Retina (tissue), 1 donor: ENCODE measurements around the gene DNAJC5.
"Not testable (repeated sequence)": the region's sequence is repeated elsewhere in the genome, so short reads cannot be mapped to it uniquely, and the experiment has no call there.

Experiments used
- DNase-seq: peaks from one replicate; pipeline ENCODE4 v3.0.0-alpha.2; 2016

DNAJC5 gene

GRCh38 chr20:63915471-63915870, 20.5 kb downstream of the DNAJC5 start:
- no peak for DNase-seq

DNA sequence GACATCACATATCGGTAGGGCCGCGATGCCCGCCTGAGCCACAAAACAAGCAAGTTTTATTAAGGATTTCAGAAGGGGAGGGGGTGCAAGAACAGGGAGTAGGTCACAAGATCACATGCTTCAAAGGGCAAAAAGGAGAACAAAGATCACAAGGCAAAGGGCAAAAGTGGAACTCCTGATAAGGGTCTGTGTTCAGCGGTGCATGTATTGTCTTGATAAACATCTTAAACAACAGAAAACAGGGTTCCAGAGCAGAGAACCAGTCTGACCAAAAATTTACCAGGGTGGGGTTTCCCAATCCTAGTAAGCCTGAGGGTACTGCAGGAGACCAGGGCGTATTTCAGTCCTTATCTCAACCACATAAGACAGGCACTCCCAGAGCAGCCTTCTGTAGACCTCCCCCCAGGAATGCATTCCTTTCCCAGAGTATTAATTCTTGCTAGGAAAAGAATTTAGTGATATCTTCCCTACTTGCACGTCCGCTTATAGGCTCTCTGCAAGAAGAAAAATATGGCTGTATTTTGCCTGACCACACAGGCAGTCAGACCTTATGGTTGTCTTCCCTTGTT, 21.5 kb downstream of the DNAJC5 start:
- DNase-seq = not testable (repeated sequence)

GRCh38 chr20:63917811-63918210, 22.9 kb downstream of the DNAJC5 start:
- DNase-seq = no peak

DNA sequence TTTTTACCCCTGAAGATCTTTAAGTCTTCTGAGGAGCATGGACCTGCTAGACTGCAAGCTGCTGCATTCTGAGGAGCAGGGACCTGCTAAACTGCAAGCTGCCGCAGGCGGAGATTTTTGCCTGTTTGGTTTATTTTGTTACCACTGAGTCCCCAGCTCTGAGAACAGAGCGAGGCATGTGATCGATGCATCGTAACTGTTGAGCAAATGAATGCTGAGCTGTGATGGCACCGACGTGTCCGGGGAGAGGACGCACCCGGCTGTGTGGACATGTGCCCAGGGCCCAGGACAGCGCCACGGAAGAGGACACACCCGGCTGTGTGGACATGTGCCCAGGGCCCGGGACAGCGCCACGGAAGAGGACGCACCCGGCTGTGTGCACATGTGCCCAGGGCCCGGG, 24.2 kb downstream of the DNAJC5 start:
- no peak for DNase-seq

DNA sequence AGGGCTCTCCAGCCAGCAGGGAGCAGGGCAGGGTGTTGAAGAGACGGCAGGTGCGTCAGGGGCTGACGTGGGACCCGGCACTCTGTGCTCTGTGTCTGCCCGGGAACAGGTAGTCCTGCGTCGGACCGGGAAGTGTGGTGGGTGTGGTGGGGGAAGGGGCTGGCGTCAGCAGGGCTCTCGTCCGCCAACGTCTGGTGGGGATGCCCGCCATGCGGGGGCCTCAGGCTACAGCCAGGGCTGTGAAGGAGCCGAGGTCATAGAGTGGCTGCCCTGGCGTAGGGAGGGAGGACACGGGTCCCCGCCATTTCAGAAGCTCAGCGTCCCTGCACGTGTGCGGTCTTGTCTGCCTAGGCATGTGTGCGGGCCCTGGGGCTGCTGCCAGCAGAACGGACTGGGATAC, 25.3 kb downstream of the DNAJC5 start:
- DNase-seq = no peak

GRCh38 chr20:63923651-63924050, 28.7 kb downstream of the DNAJC5 start:
- no peak for DNase-seq

DNA sequence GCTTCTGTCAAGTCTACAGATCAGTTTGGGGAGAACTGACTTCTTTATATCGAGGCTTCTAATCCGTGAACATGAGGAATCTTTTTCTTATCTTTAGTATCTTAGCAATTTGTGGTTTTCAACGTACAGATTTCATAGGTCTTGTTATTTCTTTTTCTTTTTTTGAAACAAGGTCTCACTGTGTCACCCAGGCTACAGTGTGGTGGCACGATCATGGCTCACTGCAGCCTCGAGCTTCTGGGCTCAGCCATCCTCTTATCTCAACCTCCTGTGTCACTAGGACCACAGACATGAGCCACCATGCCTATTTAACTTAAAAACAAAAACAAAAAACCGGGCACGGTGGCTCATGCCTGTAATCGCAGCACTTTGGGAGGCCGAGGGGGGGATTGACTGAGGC, 29.3 kb downstream of the DNAJC5 start:
- no peak for DNase-seq

DNA sequence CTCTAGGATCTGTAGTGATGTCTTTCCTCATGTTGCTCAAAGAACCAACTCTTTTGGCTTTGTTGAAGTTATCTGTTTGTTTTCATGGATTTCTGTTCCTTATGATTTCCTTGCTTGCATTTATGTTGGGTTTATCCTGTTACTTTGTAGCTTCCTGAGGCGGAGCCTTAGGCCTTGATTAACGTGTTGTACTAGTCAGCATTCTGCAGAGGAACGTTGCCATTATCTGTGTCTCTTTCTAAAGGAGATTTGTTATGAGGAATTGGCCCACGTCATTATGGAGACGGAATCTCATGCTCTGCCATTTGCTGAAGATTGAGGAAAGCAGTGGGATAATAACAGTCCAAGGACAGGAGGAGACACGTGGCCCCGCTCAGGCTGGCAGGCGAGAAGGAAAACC, 31.4 kb downstream of the DNAJC5 start:
- DNase-seq = no peak

- DNase-seq = no peak
Observed at GRCh38 chr20:63929071-63929470, 34.1 kb downstream of the DNAJC5 start.

- DNase-seq = not testable (repeated sequence)
Observed at GRCh38 chr20:63929473-63929883, 34.6 kb downstream of the DNAJC5 start.

GRCh38 chr20:63930971-63931553, 36.1 kb downstream of the DNAJC5 start:
- no peak for DNase-seq

DNA sequence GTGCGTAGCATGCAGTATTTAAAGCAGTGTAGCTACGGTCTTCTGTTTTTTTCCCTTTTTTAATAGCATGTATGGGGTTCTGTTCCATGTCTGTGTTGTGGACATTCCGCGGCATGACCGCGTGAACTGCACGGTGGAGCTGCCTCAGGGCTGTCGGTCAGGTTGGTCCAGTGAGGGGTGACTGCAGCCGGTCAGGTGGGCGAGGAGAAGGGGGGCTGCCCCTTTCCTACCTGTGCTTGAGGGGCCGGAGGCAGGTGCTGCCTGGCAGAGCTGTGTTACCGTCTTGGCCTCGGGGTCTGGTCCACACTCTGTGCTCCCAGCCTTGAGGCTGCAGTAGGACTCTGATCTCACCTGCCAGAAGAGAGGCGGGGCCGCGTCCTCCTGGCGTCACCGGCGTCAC, 36.8 kb downstream of the DNAJC5 start:
- DNase-seq = no peak

DNA sequence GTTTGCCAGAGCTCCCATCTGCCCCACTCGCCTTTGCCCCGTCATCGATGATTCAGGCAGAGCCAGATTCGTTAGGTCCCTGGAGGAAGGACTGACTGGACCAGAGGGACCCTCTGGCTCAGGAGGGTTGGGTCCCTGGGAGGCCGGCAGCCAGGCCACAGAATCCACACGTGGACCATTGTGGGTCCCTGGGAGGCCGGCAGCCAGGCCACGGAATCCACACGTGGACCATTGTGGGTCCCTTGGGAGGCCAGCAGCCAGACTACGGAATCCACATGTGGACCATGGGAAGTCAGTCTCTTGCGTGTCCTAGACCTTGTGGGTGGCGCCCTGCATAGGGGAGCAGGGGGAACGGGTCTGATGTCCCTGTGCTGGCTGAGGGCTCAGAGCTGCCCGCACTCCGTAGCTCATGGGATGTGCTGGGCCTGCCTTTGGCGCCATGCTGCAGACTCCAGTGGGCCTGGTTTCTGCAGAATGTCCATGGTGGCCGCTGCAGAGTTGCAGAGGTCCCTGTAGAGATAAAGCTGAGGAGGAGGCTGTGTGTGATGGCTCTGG, 37.8 kb downstream of the DNAJC5 start:
- no peak for DNase-seq

DNA sequence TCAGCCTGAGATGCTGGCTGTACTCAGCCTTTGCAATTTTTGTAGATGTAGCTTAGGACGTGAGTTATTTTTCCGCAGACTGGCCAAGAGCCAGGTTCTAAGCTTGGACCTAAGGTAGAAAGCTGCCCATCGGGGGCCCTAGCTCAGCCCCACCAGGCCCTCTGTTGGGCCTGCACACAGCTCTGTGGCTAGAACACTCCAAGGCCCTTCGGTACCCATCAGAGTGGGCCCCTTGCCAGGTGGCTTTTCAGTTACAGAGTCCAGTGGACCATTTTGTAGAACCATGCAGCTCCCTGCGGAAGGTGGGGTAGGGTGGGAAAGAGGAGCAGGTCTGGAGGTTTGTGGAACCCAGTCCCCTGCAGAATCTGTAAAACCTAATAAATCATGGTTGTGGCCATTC, 38.7 kb downstream of the DNAJC5 start:
- no peak for DNase-seq

DNA sequence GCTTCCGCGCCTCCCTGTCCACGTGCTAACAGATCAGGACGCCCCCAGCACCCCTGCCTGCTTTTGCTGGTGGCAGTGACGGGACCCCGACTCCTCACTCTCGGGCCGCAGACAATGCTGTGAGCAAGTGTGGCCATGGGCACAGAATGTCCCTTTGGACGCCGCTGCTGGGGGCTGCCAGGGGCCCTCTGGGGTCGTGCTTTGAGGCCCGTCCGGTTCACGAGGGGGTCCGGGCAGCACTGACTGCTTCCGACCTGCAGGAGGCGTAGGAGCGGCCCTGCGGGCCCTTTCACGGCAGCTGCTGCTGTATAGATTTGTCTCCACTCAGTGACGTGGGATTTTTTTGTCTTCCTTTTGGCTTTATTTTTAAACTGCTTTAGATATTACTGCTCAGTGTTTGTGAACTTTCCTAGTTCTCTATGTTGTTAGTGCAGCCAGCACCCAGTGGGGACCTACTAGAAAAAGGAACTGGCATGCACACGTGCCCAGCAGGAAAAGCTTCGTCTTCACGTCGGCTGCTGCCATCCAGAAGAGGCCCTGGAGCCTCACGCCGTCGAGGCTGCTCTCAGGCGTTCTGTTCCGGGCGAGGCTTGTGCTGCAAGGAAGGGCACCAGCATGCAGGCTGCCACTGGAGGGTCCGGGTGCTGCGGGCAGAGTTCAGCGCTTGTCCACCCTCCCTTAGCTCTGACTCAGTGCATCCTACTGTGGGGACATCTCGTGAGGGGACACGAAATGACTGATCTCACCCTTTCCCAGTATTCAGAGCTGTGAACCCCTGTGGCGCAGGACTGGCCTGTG, 39.5 kb downstream of the DNAJC5 start:
- peak; percentile 7 for DNase-seq

DNA sequence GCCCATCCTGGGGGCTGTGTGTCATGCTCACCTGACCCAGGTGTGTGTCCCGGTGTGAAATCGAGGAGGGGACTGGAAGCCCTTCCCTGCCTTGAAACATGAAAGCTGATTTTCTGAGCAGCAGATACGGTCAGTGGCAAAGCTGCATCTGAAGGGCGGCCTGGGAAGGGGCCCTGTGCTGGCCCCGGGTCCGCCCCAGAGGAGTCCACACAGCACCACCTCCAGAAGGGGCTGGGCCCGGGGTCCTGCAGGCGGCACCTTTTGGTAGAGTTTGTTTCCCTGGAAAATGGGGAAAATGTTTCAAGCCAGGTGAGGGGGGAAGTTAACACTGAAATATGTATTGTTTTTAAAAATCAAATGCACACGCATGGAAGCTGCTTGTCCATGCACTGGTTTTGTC, 40.5 kb downstream of the DNAJC5 start:
- DNase-seq = no peak

GRCh38 chr20:63937596-63937995, 42.7 kb downstream of the DNAJC5 start:
- DNase-seq = no peak

DNA sequence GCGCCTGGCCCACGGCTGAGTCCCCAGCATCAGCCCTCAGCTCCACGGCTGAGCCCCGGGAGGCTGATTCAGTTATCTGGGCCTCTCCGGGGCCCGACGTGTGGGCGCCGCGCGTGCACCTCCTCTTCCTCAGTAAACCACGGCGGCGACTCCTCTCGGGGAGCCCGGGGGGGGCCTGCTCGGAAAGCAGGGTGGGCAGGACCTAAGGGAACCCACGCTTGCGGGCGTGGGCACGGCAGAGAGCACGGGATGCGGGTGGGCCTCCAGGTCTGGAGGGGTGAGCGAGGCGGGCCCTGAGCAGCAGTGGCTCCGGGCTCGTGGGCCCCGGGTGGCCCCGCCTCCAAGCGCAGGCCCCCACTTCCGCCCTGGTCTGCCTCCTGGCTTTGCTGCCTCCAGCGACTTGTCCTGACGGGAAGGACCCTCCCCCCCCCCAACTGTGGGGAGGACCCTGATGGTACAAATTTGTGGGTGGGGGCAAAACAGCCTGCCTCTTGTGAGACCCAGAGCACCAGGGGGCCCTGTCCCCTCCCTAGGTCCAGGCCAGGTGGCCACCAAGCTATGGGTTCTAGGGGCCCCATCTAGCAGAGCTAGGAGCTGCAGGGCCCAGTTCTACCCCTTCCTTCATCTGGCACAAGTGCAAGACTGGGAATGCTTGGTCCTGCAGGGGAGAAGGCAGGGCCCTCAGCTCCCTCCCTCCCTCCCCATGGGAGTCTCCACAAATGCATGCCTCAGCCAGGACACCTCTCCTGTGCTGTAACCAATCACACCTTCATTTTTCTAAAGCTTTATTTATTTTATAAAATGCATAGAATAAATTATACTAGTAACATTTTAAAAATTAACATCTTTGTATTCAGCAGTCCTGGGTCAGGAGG, 44.4 kb downstream of the DNAJC5 start:
- no peak for DNase-seq

GRCh38 chr20:63940071-63940471, 45.1 kb downstream of the DNAJC5 start:
- no peak for DNase-seq

DNA sequence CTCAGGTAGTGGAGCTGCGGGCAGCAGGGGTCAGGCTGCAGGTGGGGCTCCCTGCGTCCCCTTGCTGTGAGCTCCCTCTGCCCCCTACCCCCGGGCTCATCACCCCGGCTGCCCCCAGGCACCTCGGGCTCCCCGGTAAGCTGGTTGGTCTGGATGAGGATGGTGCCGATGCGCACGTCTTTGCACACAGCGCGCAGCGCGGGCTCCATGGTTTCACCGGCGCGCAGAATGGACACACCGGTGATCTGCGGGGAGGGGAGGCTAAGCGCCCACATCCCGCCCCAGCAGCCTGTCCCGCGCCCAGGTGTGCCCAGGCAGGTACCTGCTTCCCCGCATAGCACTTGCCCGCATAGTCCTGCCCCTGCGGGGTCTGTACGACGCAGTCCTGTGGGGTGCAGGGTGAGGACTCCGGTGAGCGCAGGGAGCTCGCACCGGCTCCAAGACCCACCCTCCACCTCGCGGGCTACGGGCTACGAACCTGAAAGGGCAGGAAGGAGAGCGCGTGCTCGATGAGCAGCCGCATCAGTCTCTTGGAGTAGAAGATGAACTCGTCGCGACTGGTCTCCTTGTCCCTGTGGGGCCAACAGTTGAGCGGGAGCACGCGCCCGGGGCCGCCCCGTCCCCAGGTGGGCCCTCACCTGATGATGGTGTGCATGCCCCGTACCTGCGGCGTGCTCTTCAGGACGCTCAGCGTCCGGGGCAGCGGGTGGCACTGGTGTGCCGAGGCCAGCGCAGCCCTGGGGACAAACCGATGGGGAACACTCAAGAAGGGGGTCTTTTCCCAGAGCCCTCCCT, 45.7 kb downstream of the DNAJC5 start:
- DNase-seq = no peak

- DNase-seq = no peak
Observed at GRCh38 chr20:63941282-63942081, 46.6 kb downstream of the DNAJC5 start.
